Stimulated activated CD4-positive, alpha-beta T cell treated with anti-CD3 and anti-CD28 coated beads, Interleukin-4, amount 100 ng/mL, for 1 hour (primary cell): ENCODE measurements around the gene COX6A2.
"Not testable (repeated sequence)": the region's sequence is repeated elsewhere in the genome, so short reads cannot be mapped to it uniquely, and the experiment has no call there.

Experiments used
- DNase-seq: peaks from one replicate; pipeline ENCODE4 v3.0.0-alpha.2; 2020

The COX6A2 gene

GRCh38 chr16:31436221-31437045, 8.3 kb upstream of the COX6A2 start:
- no peak for DNase-seq

GRCh38 chr16:31435341-31436220, 7.4 kb upstream of the COX6A2 start:
- DNase-seq, result no peak

- DNase-seq, result no peak
These were observed 2.4 kb upstream of the COX6A2 start for GRCh38 chr16:31430380-31431052.

GRCh38 chr16:31429796-31430195, 1.6 kb upstream of the COX6A2 start:
- no peak for DNase-seq

GRCh38 chr16:31429314-31429713, 1.2 kb upstream of the COX6A2 start:
- no peak for DNase-seq

- DNase-seq, result no peak
These were observed 583 bp upstream of the COX6A2 start for GRCh38 chr16:31428638-31429247.

- DNase-seq, result peak; percentile 75
These were observed 500 bp downstream of the COX6A2 start for GRCh38 chr16:31427441-31428278.

- DNase-seq, result no peak
These were observed 4.4 kb downstream of the COX6A2 start for GRCh38 chr16:31423801-31424200.

GRCh38 chr16:31423241-31423640, 4.9 kb downstream of the COX6A2 start:
- DNase-seq, result no peak

GRCh38 chr16:31421587-31421986, 6.6 kb downstream of the COX6A2 start:
- peak; percentile 22 for DNase-seq

GRCh38 chr16:31420037-31420436, 8.1 kb downstream of the COX6A2 start:
- no peak for DNase-seq

GRCh38 chr16:31417916-31418315, 10.2 kb downstream of the COX6A2 start:
- no peak for DNase-seq

GRCh38 chr16:31417036-31417435, 11.1 kb downstream of the COX6A2 start:
- DNase-seq, result not testable (repeated sequence)

GRCh38 chr16:31416371-31416770, 11.8 kb downstream of the COX6A2 start:
- no peak for DNase-seq

GRCh38 chr16:31414706-31415105, 13.5 kb downstream of the COX6A2 start:
- no peak for DNase-seq

- no peak for DNase-seq
These were observed 14.2 kb downstream of the COX6A2 start for GRCh38 chr16:31413943-31414342.

GRCh38 chr16:31413381-31413780, 14.8 kb downstream of the COX6A2 start:
- no peak for DNase-seq

- no peak for DNase-seq
These were observed 15.4 kb downstream of the COX6A2 start for GRCh38 chr16:31412750-31413149.

GRCh38 chr16:31411024-31411844, 16.9 kb downstream of the COX6A2 start:
- no peak for DNase-seq

GRCh38 chr16:31410082-31410481, 18.1 kb downstream of the COX6A2 start:
- no peak for DNase-seq

- DNase-seq, result no peak
These were observed 18.7 kb downstream of the COX6A2 start for GRCh38 chr16:31409433-31409832.
